Activated CD8-positive, alpha-beta T cell treated with anti-CD3 and anti-CD28 coated beads for 36 hours (primary cell): Measurements from ENCODE around the gene GMCL1. TPM values are rescaled to one million over a fixed set of nuclear protein-coding genes. Genes with fewer than 3 reads are reported as not detected.
A peak's percentile ranks its signal among the peaks of the same experiment; 100 is the strongest.
"Not testable (repeated sequence)": the region's sequence is repeated elsewhere in the genome, so short reads cannot be mapped to it uniquely, and the experiment has no call there.

Experiments
- ATAC-seq: fragments of 200-7000 bp; cut with Tn5 transposase; one replicate; pipeline ENCODE4 v1.10.0; 2021; ENCODE audit warnings: mild to moderate bottlenecking, moderate library complexity
- CTCF ChIA-PET: fragments of 350-600 bp; sonication (Branson Sonifier 250); formaldehyde crosslinking; loops from one replicate; lab custom pipeline; 2021; ENCODE audit warnings: antibody characterized with exemption; lab: Charles Lee
- POLR2A ChIA-PET: fragments of 350-600 bp; sonication (Branson Sonifier 250); formaldehyde crosslinking; loops from one replicate; lab custom pipeline; 2021; ENCODE audit warnings: antibody characterized with exemption; lab: Charles Lee
- DNase-seq: peaks from one replicate; pipeline ENCODE4 v3.0.0-alpha.2; 2020
- H3K27ac Mint-ChIP-seq: one replicate; pipeline ENCODE4 v1.8.0; 2021; ENCODE audit warnings: mild to moderate bottlenecking, mixed read lengths
- H3K27me3 Mint-ChIP-seq: one replicate; pipeline ENCODE4 v1.8.0; 2021; ENCODE audit warnings: mixed read lengths
- H3K36me3 Mint-ChIP-seq: one replicate; pipeline ENCODE4 v1.8.0; 2021; ENCODE audit warnings: low read depth, mixed read lengths
- H3K4me1 Mint-ChIP-seq: one replicate; pipeline ENCODE4 v1.8.0; 2021; ENCODE audit warnings: low read depth, mixed read lengths
- H3K4me3 Mint-ChIP-seq: one replicate; pipeline ENCODE4 v1.8.0; 2021; ENCODE audit warnings: mild to moderate bottlenecking, moderate library complexity, mixed read lengths
- H3K9me3 Mint-ChIP-seq: one replicate; pipeline ENCODE4 v1.8.0; 2021; ENCODE audit warnings: mixed read lengths
- intact Hi-C: fragments of 100-400 bp; cut with micrococcal nuclease; formaldehyde crosslinking; loops from one replicate; pipeline ENCODE4 v1.10.0; 2022
- total RNA-seq, 2 experiments: library from RNA; stranded (reverse); gene quantifications; one replicate each; pipeline ENCODE4 v1.2.3, GENCODE V29; 2021
- TF ChIP-seq, protein P1 (sequence below): fragments of 200-600 bp; IDR thresholded peaks from one replicate; pipeline ENCODE4 v1.8.0; 2022; ENCODE audit warnings: antibody characterized with exemption, mild to moderate bottlenecking

The GMCL1 gene
- total RNA-seq, 2 experiments from 2014 or later: 18.1 to 20.4 TPM

DNA sequence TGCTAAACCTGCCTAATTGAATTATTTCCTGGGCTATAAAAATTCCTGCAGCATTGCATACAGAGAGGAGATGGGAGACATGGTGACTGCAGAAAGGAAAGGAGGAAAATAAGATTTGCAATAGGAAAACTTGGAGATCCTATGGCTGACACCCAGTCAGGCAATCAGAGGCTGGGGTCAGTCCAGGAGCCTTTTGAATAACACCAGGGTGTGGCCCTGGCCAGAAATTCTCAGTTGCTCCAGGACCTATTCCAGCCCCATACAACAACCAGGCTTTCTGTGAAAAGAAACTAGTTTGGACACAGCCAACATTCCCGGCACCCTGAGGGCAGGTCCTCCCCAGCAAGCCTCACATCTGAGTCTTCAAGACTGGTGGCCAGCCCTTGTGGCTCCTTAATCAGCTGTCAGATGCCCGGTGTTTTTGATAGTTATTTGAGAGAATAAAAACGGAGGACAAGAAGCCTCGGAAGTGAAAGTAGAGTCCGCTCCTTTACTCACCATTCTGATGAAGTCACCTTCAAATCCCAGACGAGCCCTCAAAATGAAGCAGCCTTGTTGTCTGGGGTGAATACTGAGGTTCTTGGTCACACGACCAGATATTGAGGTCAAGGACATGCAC is 31.1 kb upstream of the GMCL1 start:
- ChIA-PET POLR2A (no interaction called here), CTCF (interaction anchor here (4.3 to 8.7 kb wide), 2 partner anchors 18 to 74 kb away, joined by 32 to 73 read pairs; no protein-coding TSS in a partner anchor)
- ATAC-seq (no peak), DNase-seq (no peak)
- Mint-ChIP-seq H3K27me3 (peaks cover 4% of the 10 kb centered on the region), H3K4me3 (no peak overlapping the region), H3K36me3 (no peaks in the 10 kb centered on the region), H3K27ac (no peak overlapping the region), H3K9me3 (no peaks in the 10 kb centered on the region), H3K4me1 (peaks cover 7% of the 10 kb centered on the region)
- TF ChIP-seq, protein P1, sequence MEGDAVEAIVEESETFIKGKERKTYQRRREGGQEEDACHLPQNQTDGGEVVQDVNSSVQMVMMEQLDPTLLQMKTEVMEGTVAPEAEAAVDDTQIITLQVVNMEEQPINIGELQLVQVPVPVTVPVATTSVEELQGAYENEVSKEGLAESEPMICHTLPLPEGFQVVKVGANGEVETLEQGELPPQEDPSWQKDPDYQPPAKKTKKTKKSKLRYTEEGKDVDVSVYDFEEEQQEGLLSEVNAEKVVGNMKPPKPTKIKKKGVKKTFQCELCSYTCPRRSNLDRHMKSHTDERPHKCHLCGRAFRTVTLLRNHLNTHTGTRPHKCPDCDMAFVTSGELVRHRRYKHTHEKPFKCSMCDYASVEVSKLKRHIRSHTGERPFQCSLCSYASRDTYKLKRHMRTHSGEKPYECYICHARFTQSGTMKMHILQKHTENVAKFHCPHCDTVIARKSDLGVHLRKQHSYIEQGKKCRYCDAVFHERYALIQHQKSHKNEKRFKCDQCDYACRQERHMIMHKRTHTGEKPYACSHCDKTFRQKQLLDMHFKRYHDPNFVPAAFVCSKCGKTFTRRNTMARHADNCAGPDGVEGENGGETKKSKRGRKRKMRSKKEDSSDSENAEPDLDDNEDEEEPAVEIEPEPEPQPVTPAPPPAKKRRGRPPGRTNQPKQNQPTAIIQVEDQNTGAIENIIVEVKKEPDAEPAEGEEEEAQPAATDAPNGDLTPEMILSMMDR: no peak
- intact Hi-C loops: no loop called here

DNA sequence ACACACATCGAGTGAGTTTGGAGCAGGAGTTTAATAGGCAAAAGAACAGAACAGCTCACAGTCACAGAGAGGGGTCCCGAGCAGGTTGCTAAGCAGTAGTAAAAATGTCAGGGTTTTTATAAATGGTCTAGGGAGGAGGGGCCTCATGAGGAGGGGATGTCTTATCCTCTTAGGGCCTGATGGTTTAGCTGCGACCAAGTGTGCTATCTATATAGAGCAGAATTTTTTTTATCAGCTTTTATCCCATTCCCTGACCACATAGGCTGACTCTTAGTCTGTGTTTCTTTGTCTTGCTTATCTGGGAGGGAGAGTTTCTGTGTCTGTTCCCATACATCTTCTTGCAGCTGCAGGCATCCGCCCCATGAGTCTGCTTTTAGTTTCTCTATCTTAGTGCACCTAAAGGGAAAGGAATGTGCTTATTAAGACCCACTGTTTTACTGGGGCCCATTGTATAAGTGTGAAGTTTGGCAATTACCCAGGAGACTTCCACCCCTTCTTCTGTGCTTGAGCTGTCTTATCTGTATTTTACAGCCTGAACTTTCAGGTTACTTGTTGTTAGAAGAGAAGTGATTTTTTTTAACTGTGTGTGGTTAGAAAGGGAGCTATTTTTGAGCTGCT is 30.4 kb upstream of the GMCL1 start:
- H3K27ac Mint-ChIP-seq: no peak overlapping the region
- no peaks in the 10 kb centered on the region for H3K36me3 Mint-ChIP-seq
- CTCF ChIA-PET: interaction anchor here (1.4 to 8.7 kb wide), 3 partner anchors 9 to 74 kb away, joined by 4 to 73 read pairs (median 32); no protein-coding TSS in a partner anchor
- H3K27me3 Mint-ChIP-seq: peaks cover 4% of the 10 kb centered on the region
- H3K9me3 Mint-ChIP-seq: no peaks in the 10 kb centered on the region
- intact Hi-C loops: no loop called here
- POLR2A ChIA-PET: interaction anchor here (1.4 kb wide), 1 partner anchor 58 kb away, joined by 5 read pairs; the partner anchor contains the start of gene ANXA4
- TF ChIP-seq, protein P1: no peak
- no peak overlapping the region for H3K4me3 Mint-ChIP-seq
- peaks cover 7% of the 10 kb centered on the region for H3K4me1 Mint-ChIP-seq
- ATAC-seq (peak; percentile 30), DNase-seq (no peak)

DNA sequence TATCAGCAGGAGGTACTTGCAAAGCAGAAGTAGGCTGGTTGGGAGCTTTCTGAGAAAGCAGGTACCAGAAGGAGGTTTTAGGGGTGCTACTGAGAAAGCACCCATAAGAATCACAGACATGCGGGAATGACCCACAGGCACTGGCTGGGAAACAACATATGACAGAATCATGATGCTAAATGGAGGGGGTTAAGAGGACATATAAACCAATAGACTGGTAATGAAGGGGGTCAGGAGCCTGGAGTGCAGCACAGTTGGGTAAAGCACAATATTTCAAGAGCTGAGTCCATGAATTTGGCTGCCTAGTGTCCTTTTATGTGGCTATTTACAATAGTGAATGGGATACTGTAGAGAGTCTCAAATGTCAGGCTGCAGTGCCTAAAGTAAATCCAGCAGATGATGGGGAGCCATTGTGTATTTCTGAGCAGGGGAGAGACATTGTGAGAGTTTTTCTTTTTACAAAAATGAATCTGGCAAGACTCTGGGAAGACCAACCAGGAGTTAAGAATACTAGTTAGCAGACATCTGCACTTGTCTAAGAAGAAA is 27.6 kb upstream of the GMCL1 start:
- ChIA-PET CTCF (interaction anchor here (4.3 to 8.7 kb wide), 2 partner anchors 14 to 77 kb away, joined by 32 to 73 read pairs; no protein-coding TSS in a partner anchor), POLR2A (interaction anchor here (0.8 kb wide), 1 partner anchor 12 kb away, joined by 4 read pairs; no protein-coding TSS in a partner anchor)
- no peaks in the 10 kb centered on the region for H3K9me3 Mint-ChIP-seq
- H3K27me3 Mint-ChIP-seq: peaks cover 4% of the 10 kb centered on the region
- H3K4me1 Mint-ChIP-seq: peaks cover 13% of the 10 kb centered on the region
- peaks cover 4% of the 10 kb centered on the region for H3K36me3 Mint-ChIP-seq
- no peak overlapping the region for H3K27ac Mint-ChIP-seq
- TF ChIP-seq, protein P1: no peak
- intact Hi-C loops: no loop called here
- ATAC-seq (no peak), DNase-seq (no peak)
- H3K4me3 Mint-ChIP-seq: no peak overlapping the region

DNA sequence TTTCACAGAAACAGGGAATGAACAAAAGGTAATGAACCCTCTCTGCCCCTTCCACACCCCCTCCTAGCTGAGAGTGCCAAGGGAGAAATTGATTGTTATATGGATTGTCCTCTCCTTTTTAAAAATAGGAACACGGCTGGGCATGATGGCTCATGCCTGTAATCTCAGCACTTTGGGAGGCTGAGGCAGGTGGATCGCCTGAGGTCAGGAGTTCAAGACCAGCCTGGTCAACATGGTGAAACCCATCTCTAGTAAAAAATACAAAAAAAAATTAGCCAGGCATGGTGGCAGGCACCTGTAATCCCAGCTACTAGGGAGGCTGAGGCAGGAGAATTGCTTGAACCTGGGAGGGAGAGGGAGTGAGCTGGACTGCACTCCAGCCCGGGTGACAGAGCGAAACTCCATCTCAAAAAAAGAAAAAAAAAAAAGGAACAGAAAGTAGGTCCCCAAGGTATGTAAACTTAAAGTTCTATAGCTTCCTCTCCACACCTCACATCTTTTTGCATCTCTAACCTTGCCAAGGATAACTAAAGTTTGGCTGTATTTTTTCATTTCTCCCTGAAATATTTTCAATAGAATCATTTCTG is 26.6 kb upstream of the GMCL1 start:
- ATAC-seq, H3K27me3 Mint-ChIP-seq, DNase-seq, H3K4me3 Mint-ChIP-seq, H3K36me3 Mint-ChIP-seq, H3K9me3 Mint-ChIP-seq, H3K27ac Mint-ChIP-seq, intact Hi-C loops: not testable (repeated sequence)
- peaks cover 13% of the 10 kb centered on the region for H3K4me1 Mint-ChIP-seq
- ChIA-PET CTCF (interaction anchor here (0.7 to 8.7 kb wide), 4 partner anchors 13 to 238 kb away, joined by 3 to 73 read pairs (median 14); no protein-coding TSS in a partner anchor), POLR2A (interaction anchor here (0.8 to 1.3 kb wide), 2 partner anchors 13 to 332 kb away, joined by 3 to 4 read pairs; no protein-coding TSS in a partner anchor)

DNA sequence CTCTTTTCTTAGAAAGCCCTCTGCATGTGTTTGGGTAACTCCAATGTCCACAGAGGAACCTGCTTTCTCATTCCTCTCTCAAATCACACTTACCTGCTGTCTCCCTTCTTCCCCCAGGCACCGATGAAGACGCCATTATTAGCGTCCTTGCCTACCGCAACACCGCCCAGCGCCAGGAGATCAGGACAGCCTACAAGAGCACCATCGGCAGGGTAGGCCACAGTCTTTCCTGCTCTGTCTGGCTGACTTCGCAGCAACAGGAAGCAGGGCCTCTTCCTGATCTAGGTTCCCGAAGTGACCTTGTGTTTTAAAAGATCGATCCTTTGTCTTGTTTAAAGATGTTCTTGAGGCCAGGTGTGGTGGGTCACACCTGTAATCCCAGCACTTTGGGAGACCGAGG is 25.0 kb upstream of the GMCL1 start:
- TF ChIP-seq, protein P1: no peak
- DNase-seq (no peak), ATAC-seq (no peak)
- H3K27ac Mint-ChIP-seq: no peak overlapping the region
- ChIA-PET POLR2A (no interaction called here), CTCF (interaction anchor here (1.9 to 8.7 kb wide), 3 partner anchors 12 to 239 kb away, joined by 5 to 73 read pairs (median 23); no protein-coding TSS in a partner anchor)
- no peaks in the 10 kb centered on the region for H3K9me3 Mint-ChIP-seq
- H3K4me1 Mint-ChIP-seq: peaks cover 6% of the 10 kb centered on the region
- H3K27me3 Mint-ChIP-seq: peaks cover 3% of the 10 kb centered on the region
- intact Hi-C loops: no loop called here
- no peak overlapping the region for H3K4me3 Mint-ChIP-seq
- peaks cover 4% of the 10 kb centered on the region for H3K36me3 Mint-ChIP-seq
